ENCODE results near the gene TNFRSF6B. TPM values are rescaled to one million over a fixed set of nuclear protein-coding genes. Genes with fewer than 3 reads are reported as not detected.

TNFRSF6B gene
- total RNA-seq, 1 experiment from 2014 or later: not detected

DNA sequence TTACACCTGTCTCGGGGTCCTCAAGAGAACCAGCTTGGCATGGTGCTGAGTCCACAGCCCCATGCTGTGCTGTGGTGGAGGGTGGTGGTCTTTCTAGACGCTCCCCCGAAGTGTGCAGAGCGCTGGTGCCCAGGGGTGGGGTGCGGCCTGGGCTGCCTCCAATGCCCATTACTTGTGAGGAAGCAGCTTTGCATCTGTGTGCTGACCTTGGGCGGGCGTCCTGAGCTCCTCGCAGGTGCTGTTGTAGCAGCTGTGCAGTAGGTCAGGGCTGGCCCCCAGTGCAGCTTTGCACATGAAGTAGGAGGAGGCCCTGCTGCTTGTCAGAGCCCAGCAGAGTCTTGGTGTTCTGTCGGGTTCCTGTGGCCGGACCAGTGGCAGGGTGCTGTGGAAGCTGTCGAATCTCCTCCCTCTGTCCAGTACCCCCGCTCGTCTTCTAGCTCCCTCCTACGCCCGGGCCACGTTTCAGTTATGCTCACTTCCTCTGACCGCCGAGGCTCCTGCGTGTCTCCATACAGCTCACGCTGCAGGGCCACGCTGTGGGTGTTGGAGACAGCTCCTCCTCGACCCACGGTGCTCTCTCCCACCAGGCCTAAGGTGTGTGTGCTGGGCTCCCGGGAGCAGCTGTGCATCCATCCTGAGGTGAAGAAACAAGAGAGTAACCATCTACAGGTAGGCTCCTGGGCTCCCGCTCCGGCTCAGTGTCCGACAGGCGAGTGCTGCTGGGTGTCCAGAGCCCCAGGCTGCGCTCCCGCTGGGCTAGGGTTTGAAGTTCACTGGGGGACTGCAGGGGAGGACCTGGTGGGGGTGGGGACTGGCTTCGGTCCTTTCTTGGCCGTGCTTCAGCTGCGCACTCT lies 34.3 kb upstream of the TNFRSF6B start:
- POLR2A ChIA-PET: no interaction called here
- CTCF ChIA-PET: no interaction called here
- DNase-seq (ENCODE audit: low read depth, low spot score): no peak

GRCh38 chr20:63662813-63663189 lies 33.7 kb upstream of the TNFRSF6B start:
- ATAC-seq (no peak), DNase-seq (ENCODE audit: low read depth, low spot score) (no peak)
- CTCF ChIA-PET: no interaction called here
- in situ Hi-C loops (cut with HindIII; ENCODE audit: low pct_unique_long_range_greater_than_20kb, low sequenced_read_pairs) (no loop called here), intact Hi-C loops (cut with micrococcal nuclease; ENCODE audit: unreplicated experiment) (no loop called here)
- Histone ChIP-seq H3K27me3 (ENCODE audit: control insufficient read depth, insufficient read depth, low read length) (no peaks in the 10 kb centered on the region), H3K27ac (ENCODE audit: low read length) (no peak overlapping the region), H3K36me3 (ENCODE audit: control insufficient read depth, insufficient read depth, low read length) (peaks cover 3% of the 10 kb centered on the region; the same call in 1 of the 2 replicates), H3K9me3 (ENCODE audit: control insufficient read depth, insufficient read depth, low read depth, low read length) (no peaks in the 10 kb centered on the region), H3K4me1 (ENCODE audit: control insufficient read depth, insufficient read depth, low read length) (peaks cover 5% of the 10 kb centered on the region; the same call in 1 of the 2 replicates), H3K4me3 (ENCODE audit: low read depth in 2 of 2, low read length in 2 of 2) (no peak overlapping the region)
- BruUV-seq (replicated peaks): no TSS peak
- POLR2A ChIA-PET: no interaction called here
- TF ChIP-seq SIN3A (IDR thresholded peaks at IDR 0.05; ENCODE audit: borderline replicate concordance, insufficient read depth, low read depth, low read length) (no peak), REST (IDR thresholded peaks at IDR 0.05; ENCODE audit: insufficient read depth in 1 of 2, low read depth in 2 of 2, low read length in 1 of 2) (no peak), CTCF (IDR thresholded peaks at IDR 0.05) (no peak), POLR2AphosphoS5 (IDR thresholded peaks at IDR 0.05; ENCODE audit: low read depth, low read length) (no peak), TCF7L2 (IDR thresholded peaks at IDR 0.05; ENCODE audit: low read depth, low read length) (no peak)

More for the DNA sequence above, 34.3 kb upstream of the TNFRSF6B start:
- no peak for TF ChIP-seq SIN3A (IDR thresholded peaks at IDR 0.05; ENCODE audit: borderline replicate concordance, insufficient read depth, low read depth, low read length)
- TF ChIP-seq CTCF (IDR thresholded peaks at IDR 0.05): no peak
- TF ChIP-seq POLR2AphosphoS5 (IDR thresholded peaks at IDR 0.05; ENCODE audit: low read depth, low read length): no peak
- no peak for TF ChIP-seq TCF7L2 (IDR thresholded peaks at IDR 0.05; ENCODE audit: low read depth, low read length)
- no peak for TF ChIP-seq REST (IDR thresholded peaks at IDR 0.05; ENCODE audit: insufficient read depth in 1 of 2, low read depth in 2 of 2, low read length in 1 of 2)
- in situ Hi-C loops (cut with HindIII; ENCODE audit: low pct_unique_long_range_greater_than_20kb, low sequenced_read_pairs) (no loop called here), intact Hi-C loops (cut with micrococcal nuclease; ENCODE audit: unreplicated experiment) (no loop called here)
- H3K4me1 ChIP-seq (ENCODE audit: control insufficient read depth, insufficient read depth, low read length): peaks cover 8% of the 10 kb centered on the region
- no TSS peak for BruUV-seq (replicated peaks)
- no peaks in the 10 kb centered on the region for H3K27me3 ChIP-seq (ENCODE audit: control insufficient read depth, insufficient read depth, low read length)
- peaks cover 3% of the 10 kb centered on the region; the same call in 1 of the 2 replicates for H3K36me3 ChIP-seq (ENCODE audit: control insufficient read depth, insufficient read depth, low read length)
- H3K9me3 ChIP-seq (ENCODE audit: control insufficient read depth, insufficient read depth, low read depth, low read length): no peaks in the 10 kb centered on the region
- no peak overlapping the region for H3K27ac ChIP-seq (ENCODE audit: low read length)
- H3K4me3 ChIP-seq (ENCODE audit: low read depth in 2 of 2, low read length in 2 of 2): no peak overlapping the region
- no peak for ATAC-seq

Measured in Panc1 (cell line).